ENCODE data around the gene HORMAD1.

DNA sequence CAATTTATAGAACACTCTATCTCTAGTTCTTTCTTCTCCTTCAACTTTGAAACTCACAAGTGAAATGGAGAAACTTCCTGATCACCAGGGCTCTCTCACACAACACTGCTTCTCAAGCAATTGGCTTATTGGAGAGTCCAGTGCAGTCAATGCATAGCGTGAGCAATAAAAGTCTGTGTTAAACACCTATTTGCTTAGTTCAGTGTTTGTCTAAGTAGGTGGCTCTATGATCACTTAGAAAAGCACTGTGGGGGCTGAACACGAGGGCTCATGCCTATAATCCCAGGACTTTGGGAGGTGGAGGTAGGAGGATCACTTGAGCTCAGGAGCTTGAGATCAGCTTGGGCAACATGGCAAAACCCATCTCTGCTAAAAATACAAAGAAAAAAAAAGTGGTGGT is 32.7 kb upstream of the HORMAD1 start:
- TF ChIP-seq, protein P1, sequence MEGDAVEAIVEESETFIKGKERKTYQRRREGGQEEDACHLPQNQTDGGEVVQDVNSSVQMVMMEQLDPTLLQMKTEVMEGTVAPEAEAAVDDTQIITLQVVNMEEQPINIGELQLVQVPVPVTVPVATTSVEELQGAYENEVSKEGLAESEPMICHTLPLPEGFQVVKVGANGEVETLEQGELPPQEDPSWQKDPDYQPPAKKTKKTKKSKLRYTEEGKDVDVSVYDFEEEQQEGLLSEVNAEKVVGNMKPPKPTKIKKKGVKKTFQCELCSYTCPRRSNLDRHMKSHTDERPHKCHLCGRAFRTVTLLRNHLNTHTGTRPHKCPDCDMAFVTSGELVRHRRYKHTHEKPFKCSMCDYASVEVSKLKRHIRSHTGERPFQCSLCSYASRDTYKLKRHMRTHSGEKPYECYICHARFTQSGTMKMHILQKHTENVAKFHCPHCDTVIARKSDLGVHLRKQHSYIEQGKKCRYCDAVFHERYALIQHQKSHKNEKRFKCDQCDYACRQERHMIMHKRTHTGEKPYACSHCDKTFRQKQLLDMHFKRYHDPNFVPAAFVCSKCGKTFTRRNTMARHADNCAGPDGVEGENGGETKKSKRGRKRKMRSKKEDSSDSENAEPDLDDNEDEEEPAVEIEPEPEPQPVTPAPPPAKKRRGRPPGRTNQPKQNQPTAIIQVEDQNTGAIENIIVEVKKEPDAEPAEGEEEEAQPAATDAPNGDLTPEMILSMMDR (IDR thresholded peaks at IDR 0.05) = no peak
- no peak for TF ChIP-seq EP300 (IDR thresholded peaks at IDR 0.05)
- TF ChIP-seq POLR2A (IDR thresholded peaks at IDR 0.05) = no peak

Measured in tibial nerve (tissue), 4 donors.